Measurements from ENCODE around the gene RASL11B.
"Not testable (repeated sequence)": the region's sequence is repeated elsewhere in the genome, so short reads cannot be mapped to it uniquely, and the experiment has no call there.

Gene RASL11B, protein sequence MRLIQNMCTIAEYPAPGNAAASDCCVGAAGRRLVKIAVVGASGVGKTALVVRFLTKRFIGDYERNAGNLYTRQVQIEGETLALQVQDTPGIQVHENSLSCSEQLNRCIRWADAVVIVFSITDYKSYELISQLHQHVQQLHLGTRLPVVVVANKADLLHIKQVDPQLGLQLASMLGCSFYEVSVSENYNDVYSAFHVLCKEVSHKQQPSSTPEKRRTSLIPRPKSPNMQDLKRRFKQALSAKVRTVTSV

DNA sequence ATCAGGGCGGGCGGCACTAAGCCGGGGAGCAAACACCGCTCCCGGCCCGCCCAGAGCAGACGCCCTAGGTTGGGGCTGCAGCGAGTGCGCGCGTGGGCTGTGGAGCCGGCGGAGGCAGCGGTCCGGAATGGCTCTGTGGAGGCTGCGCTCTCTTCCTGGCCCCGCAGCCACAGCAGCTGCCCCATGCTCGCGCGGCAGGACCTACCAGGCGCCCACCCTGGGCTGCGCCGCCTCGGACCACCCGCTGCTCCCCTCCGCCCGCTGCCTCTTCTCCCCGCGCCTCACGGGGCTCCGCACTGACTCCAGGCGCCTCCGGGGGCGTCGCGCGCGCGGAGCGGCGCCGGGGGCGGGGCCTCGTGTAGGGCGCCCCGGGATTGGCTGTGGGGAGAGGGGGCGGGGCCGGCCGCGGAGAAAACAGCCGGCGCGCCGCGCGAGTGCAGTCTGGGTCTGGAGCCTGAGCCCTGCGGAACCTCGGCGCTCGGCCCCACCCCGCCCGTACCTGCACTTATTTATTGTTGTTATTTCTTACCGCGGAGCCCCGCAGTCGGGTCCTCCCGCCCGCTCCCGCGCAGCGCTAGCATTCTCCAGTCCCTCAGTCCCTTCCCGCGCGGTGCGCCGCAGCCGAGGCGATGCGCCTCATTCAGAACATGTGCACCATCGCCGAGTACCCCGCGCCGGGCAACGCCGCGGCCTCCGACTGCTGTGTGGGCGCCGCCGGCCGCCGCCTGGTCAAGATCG, at the start of gene RASL11B:
TSS of gene RASL11B (plus strand) at position 439 of the 738 bp plus-strand sequence. CDS start at position 630, 191 bp downstream.
- in situ Hi-C loops (cut with HindIII; ENCODE audit: low sequenced_read_pairs) = no loop called here

DNA sequence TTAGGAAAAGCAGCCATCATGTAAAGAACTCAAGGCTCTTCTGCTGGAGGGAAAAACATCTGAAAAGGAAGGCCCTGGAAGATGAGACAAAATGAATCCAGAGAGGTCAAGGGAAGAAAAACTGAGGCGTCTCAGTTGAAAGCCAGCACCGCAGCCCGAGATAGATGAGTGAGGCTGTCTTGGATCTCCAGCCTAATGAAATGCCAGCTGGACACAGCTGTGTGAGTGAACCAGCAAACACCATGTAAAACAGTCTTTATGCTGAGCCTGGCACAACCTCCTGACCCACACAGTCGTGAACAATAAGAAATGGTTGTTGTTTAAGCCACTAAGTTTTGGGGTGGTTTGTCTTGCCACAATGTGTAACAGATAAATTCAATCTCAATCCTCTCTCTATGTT, 48.6 kb upstream of the RASL11B start:
- in situ Hi-C loops (cut with HindIII; ENCODE audit: low sequenced_read_pairs) = no loop called here

DNA sequence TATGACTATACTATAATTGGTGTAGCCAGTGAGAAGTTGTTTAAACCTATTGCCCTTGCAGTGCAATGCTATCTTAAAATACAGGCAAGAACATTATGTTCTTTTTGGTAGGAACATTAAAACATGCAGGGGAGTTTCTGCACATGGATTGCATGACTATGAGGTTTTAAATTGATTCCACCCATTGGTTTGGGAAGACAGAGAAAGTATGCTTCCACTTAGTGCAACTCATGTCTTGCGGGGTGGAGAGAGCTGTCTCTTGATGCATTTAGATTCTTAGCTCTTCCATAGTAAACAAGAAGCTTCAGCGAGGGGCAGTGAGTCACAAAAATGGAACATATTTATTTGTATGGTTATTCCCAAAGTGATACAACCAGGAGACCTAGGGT, 39.5 kb upstream of the RASL11B start:
- in situ Hi-C loops (cut with HindIII; ENCODE audit: low sequenced_read_pairs) = loop anchor here (5.0 kb wide), 1 partner anchor 40 kb away; no protein-coding TSS in a partner anchor

DNA sequence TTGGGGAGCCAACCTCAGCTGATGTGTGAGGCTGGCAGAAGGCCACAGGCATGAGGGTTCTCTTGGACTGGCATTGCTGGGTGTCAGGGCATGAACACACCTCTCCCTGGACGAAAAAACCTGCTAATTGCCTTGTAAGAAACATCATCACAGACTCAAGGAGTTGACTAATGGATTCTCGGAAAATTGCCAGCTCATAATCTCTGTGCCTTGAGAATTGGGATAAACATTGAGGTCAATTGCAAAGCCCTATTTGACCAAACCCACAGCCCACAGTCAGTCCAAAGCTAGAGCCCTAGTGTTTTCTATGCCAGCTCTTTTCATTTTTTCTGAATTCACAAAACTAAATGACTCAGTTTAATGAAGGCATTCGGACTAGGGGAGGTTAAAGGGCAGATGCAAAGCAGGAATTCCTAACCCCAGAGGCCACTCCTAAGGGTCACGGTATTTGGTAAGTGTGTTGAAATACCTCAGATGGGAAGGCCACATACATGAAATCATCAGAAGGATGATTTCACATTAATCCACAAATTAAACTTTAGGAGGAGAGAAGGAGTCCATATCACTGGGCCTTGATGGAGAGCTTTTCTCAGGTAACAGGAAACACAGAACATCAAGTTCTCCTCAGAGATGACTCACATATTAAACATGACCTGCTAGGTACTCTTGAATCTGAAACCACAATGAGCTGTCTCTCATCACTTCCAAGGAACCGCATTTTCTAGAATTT, 39.0 kb upstream of the RASL11B start:
- in situ Hi-C loops (cut with HindIII; ENCODE audit: low sequenced_read_pairs) = loop anchor here (5.0 kb wide), 1 partner anchor 41 kb away; no protein-coding TSS in a partner anchor

DNA sequence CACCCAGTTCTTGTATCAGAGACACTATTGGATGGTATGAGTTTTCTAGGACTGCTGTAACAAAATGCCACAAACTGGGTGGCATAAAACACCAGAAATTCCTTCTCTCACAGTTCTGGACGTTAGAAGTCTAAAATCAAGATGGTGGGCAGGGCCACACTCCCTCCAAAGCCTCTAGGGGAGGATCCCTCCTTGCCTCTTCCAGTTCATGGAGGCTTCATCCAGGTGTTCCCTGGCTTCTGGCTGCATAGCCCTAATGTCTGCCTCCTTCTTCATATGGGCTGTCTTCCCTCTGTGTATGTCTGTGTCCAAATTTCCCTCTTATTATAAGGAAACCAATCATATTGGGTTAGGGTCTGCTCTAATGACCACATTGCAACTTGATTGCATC, 38.4 kb upstream of the RASL11B start:
- in situ Hi-C loops (cut with HindIII; ENCODE audit: low sequenced_read_pairs) = loop anchor here (5.0 kb wide), 1 partner anchor 41 kb away; no protein-coding TSS in a partner anchor

DNA sequence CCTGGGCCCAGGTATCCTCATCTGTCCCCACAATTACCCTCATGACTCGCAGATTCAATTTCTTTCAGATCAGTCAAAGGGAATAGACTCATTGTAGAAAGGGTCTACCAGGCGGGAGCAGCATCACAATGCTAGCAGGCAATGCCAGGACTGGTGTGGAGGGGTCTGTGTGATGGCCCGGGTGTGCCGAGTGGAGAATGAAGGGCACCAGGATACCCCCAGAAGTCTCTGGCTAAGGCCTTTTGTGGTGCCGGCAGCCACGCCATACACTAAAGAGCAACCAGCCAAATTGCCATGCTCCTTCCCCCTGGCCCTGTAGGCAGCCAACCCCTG, 37.9 kb upstream of the RASL11B start:
- in situ Hi-C loops (cut with HindIII; ENCODE audit: low sequenced_read_pairs) = loop anchor here (5.0 kb wide), 1 partner anchor 42 kb away; no protein-coding TSS in a partner anchor

DNA sequence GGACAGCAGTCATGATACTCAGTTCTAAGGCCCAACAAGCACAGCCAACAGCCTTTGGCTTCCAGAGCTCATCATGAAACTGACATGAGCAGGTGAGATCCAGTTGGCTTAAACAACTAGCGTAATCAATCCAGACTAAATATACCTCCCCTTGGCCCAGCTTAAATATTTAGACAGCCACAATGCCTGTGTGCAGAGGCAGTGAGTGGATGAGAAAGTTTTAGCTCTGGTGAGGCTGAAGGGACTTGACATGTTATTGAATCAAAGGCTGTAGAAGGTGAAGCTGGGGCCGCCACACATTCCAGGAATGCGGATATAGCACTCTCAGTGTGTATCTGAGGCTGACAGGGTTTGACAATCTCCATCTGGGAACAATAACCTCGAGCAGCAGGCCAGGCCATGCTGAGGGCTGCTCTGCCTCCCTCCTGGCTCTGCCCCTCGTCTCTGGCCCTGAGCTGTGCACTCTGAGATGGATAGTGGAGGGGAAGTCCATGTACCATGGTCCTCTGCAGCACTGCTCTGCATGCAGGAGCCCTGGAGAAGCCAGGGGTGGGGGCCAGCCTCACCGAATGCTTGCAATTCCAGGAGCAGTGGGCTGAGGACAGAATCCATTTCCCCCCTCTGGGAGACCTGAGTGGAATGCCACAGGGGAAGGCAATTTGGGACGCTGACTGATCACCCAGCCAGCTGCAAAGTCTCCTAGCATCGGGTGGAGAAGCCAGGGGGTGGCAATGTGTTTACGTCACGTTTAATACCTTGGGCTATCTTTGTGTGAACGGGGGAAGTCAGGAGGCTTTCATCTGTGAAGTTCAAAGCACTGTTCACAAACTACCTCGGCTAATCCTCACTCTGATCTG, 37.3 kb upstream of the RASL11B start:
- in situ Hi-C loops (cut with HindIII; ENCODE audit: low sequenced_read_pairs) = loop anchor here (5.0 kb wide), 1 partner anchor 43 kb away; no protein-coding TSS in a partner anchor

DNA sequence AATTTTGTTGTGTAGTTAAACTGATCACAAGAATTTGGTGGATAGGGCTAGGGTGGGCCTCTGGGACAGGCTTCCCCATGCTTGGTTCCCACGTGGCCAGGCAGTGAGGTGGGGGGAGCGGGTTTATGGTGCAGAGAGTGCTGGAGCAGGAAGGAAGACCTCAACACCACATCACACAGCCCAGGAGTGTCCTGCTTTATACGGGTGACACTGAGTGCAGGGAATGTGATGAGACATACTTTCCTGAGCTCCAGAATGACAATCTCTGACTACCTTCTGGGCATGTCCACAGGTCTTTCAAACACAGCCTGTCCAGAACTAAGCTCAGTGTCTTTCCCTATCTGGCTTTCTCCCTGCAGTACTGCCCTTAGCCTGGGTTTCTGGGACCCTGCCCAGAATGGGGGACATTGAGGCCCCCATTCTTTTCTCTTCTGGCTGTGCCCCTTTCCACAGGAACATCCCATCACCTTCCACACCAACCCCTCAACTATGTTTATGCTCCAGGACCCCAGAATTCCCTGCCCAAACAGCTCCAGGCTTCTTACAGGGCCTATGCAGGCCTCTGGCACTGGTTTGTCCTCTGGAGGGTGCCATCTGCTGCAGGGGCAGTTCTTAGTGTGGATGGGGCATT, 36.5 kb upstream of the RASL11B start:
- in situ Hi-C loops (cut with HindIII; ENCODE audit: low sequenced_read_pairs) = no loop called here

DNA sequence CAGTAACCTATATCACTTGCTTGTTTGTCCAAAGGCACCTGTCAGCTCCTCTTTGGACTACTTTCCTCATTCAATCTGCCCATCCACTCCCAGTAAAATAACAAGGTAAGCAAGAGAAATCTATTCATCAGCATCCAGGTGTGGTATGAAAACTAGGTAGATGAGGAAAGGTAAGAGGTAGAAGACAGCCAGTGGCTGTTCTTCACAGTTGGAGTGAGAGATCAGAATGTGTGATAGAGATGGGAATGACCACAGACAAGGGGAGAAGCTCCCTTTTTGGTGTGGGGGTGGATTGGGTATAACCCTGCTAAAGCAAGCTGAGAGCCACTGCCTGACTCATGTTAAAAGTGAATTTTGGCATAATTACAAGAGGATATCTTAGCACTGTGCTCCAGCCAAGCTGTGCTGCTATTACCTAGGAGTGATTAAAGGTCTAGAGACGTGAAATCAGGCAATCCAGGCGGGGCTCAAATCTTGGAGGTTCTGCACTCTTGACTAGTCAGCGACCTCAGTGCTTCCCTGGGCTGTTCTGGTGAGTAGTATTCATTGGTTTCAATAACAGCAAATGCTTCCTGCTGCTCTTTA, 28.1 kb upstream of the RASL11B start:
- in situ Hi-C loops (cut with HindIII; ENCODE audit: low sequenced_read_pairs) = no loop called here

DNA sequence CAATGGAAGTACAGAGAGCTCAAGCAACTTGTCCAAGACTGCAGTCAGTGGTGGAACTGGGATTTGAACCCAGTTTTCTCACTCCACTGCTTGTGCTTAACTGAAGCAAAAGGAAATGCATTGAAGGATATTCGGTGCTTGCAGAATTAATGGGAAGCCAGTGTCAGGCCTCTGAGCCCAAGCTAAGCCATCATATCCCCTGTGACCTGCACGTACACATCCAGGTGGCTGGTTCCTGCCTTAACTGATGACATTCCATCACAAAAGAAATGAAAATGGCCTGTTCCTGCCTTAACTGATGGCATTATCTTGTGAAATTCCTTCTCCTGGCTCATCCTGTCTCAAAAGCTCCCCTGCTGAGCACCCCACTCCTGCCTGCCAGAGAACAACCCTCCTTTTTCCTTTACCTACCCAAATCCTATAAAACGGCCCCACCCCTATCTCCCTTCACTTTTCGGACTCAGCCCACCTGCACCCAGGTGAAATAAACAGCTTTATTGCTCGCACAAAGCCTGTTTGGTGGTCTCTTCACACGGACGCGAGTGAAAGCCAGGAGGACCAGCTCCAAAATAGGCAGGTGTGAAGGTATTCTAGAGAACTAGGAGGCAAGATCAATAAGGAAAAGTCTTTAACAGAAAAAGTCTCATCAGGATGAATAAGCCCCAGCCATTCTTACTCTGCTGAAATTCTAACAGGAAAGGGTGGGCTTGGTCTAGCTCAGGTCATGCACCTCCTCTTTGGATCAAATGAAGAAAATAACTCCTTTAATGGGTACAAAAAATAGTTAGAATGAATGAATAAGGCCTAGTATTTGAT, 27.3 kb upstream of the RASL11B start:
- in situ Hi-C loops (cut with HindIII; ENCODE audit: low sequenced_read_pairs) = not testable (repeated sequence)

DNA sequence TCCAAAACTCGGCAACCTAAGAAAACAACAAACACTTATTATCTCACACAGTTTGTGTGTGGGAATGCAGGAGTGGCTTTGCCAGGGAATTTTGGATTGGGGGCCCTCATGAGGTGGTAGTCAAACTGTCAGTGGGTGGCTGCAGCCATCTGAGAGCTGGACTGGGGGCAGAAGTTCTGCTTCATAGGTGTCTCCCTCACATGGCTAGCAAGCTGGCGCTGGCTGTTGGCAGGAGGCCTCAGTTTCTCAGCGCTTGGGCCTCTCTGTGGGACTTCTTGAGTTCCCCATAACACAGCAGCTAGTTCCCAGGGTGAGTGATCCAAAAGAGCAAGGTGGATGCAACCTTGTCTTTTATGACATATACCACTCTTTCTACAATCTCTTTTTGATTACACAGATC, 26.0 kb upstream of the RASL11B start:
- in situ Hi-C loops (cut with HindIII; ENCODE audit: low sequenced_read_pairs) = no loop called here

DNA sequence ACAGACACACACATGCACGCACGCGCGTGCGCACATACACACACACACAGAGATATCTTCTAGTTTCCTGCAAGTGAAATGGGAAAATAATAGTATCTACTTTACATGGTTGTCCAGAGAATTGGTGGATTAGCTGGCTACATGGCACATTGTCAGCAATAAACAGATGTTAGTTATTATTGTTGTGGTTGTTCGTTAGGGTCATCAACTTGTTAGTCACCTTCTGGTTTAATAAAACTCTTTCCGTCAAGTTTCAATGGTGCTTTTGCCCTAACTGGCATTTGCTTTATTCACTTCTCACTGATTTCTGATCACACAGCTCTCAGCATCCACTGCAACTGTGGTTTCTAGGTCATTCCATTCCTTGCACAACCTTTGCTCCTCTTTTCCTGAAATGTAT, 25.4 kb upstream of the RASL11B start:
- in situ Hi-C loops (cut with HindIII; ENCODE audit: low sequenced_read_pairs) = no loop called here

DNA sequence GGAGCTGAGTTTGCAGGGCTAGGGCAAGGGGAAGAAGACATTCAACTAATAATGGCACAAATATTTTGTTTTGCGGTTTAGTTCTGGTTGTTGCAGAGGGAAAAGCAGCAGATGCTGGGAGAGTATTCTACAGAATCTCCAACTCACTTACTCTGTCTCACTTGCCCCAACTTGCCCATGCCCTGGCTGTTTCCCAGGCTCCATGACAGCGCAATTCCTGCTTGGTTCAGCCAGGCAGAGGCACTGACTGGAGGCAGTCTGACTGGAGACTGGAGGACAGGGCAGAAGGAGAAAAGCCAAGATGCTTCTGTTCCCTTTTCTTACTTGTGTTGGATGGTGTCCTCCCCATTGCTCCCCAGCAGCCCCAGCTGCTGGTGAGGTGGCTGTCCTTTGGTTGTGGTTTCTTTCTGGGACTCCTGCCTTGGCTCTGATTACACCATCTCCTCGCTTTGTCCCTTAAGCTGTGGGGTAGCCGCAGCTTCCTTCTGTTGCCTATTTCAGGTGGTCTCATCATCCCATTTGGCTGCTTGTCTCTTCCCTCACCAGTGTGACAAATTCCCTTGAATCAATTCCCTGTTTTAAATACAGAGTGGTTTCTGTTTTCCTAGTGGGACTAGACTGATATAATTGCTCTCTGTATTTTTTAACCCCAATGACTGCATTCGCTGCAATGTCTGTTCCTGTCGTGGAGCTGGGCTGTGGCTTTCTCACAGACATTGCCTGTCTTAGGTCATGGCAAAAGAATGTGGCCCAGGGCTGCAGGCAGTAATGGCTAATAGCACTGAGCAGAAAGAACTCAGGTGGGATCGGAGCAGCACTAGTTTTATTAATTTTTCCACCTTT, 24.2 kb upstream of the RASL11B start:
- in situ Hi-C loops (cut with HindIII; ENCODE audit: low sequenced_read_pairs) = no loop called here

DNA sequence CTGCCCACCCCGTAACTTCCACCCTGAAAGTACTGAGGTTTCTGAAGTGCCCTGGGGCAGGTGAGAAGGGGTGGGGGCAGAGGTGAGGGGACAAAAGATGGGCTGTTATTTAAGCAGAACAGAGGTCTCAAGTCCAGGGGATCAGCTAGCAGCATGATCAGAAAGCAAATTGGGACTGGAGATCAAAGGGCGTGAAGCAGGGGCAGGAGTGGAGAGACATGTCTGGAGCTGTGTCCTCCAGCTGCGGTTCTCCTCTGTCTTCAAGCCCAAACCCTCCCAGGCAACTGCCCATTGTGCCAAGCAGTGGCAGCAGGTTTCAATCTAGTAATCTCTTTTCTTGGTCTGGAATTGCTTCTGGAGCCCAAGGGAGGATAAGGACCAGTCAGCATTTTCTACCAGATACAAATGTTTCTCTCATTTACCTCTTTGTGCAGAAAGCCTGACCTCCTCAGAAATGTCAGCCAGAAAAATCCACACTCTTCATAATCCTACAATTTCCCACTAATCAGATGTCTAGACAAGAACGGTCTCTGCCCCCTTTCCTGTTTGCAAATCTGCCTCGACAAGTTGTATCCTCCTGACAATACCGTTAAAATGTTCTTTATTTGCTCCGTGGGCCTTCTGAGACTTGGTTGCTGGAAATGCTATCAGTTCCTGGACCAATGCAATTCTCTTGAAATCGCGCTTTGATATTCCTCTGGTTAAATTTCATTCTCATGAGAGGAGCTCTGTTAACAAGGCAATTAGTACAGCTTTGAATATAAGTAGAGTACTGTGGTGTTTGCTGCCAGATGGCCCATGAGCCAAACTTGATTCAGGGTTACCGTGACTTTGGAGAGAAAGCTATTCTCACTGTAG, 23.2 kb upstream of the RASL11B start:
- in situ Hi-C loops (cut with HindIII; ENCODE audit: low sequenced_read_pairs) = no loop called here

DNA sequence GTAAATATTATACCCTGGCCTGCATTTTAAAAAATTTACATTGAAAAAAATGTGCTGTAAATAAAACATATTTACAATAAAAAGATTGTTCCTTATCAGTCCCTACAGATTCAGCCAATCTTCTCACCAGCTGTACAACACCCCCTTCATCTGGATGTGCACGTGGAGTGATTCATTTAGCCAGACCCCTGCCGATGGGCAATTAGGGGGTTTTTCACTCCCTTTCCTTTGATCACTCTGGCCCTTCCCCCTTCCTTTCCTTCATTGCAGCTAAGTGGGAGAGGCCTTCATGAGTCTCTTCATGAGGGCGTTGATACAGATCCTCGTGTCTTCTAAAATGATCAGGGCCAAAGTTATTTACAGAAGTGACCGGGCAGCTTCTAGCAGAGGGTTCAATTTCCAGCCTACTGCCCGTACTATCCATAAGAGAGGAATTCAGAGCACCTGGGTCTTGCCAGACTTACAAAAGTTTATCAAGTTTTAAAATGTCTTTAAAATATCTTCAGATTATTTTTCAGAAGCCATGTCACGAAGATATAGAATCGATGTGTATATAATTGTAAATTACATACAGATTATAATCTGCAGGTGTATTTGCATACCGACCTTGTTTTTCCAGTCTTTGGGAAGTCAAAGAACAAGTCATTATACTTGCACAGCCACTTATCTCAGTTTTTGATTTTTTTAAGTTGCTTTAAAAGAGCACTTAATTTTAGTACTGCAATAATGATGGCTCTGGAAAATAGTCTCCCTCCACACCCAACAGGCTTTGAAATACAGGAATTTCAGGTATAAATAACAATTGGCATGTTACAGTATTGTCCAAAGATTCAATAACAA, 21.4 kb upstream of the RASL11B start:
- in situ Hi-C loops (cut with HindIII; ENCODE audit: low sequenced_read_pairs) = no loop called here

DNA sequence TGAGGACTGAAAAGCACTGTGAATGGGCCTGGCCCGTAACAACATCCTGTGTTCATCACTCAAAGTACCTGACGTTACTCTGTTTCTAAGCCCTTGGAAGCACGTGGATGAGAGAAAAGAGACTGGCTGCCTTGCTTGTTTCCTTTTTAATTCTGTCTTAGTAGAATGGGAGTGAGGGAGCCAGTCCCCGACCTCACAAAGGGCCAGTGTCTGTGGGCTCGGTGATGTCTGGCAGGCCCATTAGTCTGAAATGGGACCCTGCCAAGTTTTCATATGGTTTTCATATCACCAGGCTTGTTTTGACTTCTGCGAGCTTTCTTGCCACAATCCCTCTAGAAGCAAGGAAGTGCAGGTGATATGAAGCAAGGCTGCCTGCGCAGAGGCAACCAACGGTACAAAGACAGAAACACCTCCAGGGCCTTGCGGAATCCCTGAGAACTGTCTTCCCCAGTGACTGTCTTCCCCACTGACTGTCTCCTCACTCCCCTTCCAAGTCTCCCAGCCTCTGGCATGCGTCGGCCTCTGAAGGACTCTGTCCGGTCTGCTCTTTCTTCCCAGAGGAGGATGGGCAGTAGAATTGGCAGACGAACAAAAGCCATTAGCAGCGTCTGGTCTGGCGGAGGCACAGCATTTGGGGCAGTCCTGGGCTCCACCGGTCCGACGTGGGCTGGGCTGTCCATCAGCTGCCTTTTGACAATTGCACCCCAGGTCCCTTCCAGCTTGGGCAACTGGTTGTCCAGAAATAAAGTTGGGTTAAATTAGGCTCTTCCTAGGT, 20.2 kb upstream of the RASL11B start:
- in situ Hi-C loops (cut with HindIII; ENCODE audit: low sequenced_read_pairs) = no loop called here
